IMR-90 (cell line): Measurements from ENCODE around the gene MORN4. TPM values are rescaled to one million over a fixed set of nuclear protein-coding genes. Genes with fewer than 3 reads are reported as not detected.

Experiments used
- ATAC-seq: fragments of 200-7000 bp; cut with Tn5 transposase; 2 replicates; pipeline ENCODE4 v1.9.1; 2020; ENCODE audit warnings: low read depth, mild to moderate bottlenecking, moderate library complexity
- BruUV-seq: library from RNA; stranded (reverse); fragments of 400-500 nt; replicated peaks from 2 replicates; lab custom pipeline; 2021; lab: Mats Ljungman, UMichigan
- CTCF ChIA-PET: fragments of 300-600 bp; formaldehyde crosslinking; extraction: SDS; loops from one replicate; lab custom pipeline; 2021; ENCODE audit warnings: antibody characterized with exemption; lab: Yijun Ruan, JAX
- POLR2A ChIA-PET: fragments of 300-600 bp; sonication (Branson Sonifier 250); formaldehyde crosslinking; loops from one replicate; lab custom pipeline; 2022; ENCODE audit warnings: antibody characterized with exemption; ENCODE audit not compliant: unreplicated experiment; lab: Charles Lee
- DNase-seq: peaks from one replicate; pipeline ENCODE4 v3.0.0; 2013
- H2AFZ ChIP-seq: replicated peaks from 2 replicates; pipeline ENCODE3; 2013; ENCODE audit warnings: low read length, mild to moderate bottlenecking; ENCODE audit not compliant: poor library complexity
- H2AK5ac ChIP-seq: 2 replicates; pipeline ENCODE4 v1.6.1; 2013; ENCODE audit warnings: low read depth, low read length, inconsistent platforms
- H2AK9ac ChIP-seq: replicated peaks from 2 replicates; pipeline ENCODE3; 2013; ENCODE audit warnings: mild to moderate bottlenecking, low read depth, low read length, moderate library complexity; ENCODE audit not compliant: poor library complexity
- H2BK120ac ChIP-seq: 2 replicates; pipeline ENCODE4 v1.6.1; 2013; ENCODE audit warnings: low read depth, low read length, inconsistent platforms
- H2BK15ac ChIP-seq: 3 replicates; pipeline ENCODE4 v1.6.1; 2013; ENCODE audit warnings: low read depth, low read length, inconsistent platforms
- H2BK20ac ChIP-seq: 2 replicates; pipeline ENCODE4 v1.6.1; 2013; ENCODE audit warnings: low read depth, mild to moderate bottlenecking, inconsistent platforms, low read length, moderate library complexity
- H2BK5ac ChIP-seq: 2 replicates; pipeline ENCODE4 v1.6.1; 2013; ENCODE audit warnings: mild to moderate bottlenecking, low read depth, low read length, inconsistent platforms; ENCODE audit not compliant: poor library complexity, severe bottlenecking
- H3K14ac ChIP-seq: replicated peaks from 2 replicates; pipeline ENCODE4 v1.6.1; 2013; ENCODE audit warnings: low read depth, low read length, inconsistent platforms
- H3K18ac ChIP-seq: 2 replicates; pipeline ENCODE4 v1.6.1; 2013; ENCODE audit warnings: low read depth, low read length, control low read depth
- H3K23ac ChIP-seq: 2 replicates; pipeline ENCODE4 v1.6.1; 2013; ENCODE audit warnings: low read depth, low read length, inconsistent platforms
- H3K27ac ChIP-seq: 2 replicates; pipeline ENCODE4 v1.5.1; 2013; ENCODE audit warnings: mild to moderate bottlenecking, control low read depth, low read length; ENCODE audit not compliant: insufficient read depth
- H3K27me3 ChIP-seq: 2 replicates; pipeline ENCODE4 v1.6.1; 2013; ENCODE audit warnings: low read length; ENCODE audit not compliant: control insufficient read depth, insufficient read depth
- H3K36me3 ChIP-seq: 2 replicates; pipeline ENCODE4 v1.6.1; 2013; ENCODE audit warnings: low read length, mixed read lengths; ENCODE audit not compliant: control insufficient read depth, insufficient read depth
- H3K4ac ChIP-seq: 2 replicates; pipeline ENCODE4 v1.6.1; 2013; ENCODE audit warnings: low read depth, low read length, inconsistent platforms
- H3K4me1 ChIP-seq: 2 replicates; pipeline ENCODE4 v1.6.1; 2013; ENCODE audit warnings: low read length, mixed read lengths; ENCODE audit not compliant: control insufficient read depth, insufficient read depth
- H3K4me2 ChIP-seq: 2 replicates; pipeline ENCODE4 v1.6.1; 2013; ENCODE audit warnings: low read depth, mild to moderate bottlenecking, control low read depth, low read length, moderate library complexity
- H3K4me3 ChIP-seq: 2 replicates; pipeline ENCODE4 v1.5.1; 2013; ENCODE audit warnings: low read depth, mild to moderate bottlenecking, control low read depth, low read length, moderate library complexity; ENCODE audit not compliant: insufficient read depth
- H3K56ac ChIP-seq: 2 replicates; pipeline ENCODE4 v1.6.1; 2013; ENCODE audit warnings: low read length, inconsistent platforms; ENCODE audit not compliant: insufficient read depth; ENCODE audit errors: extremely low read depth
- H3K79me1 ChIP-seq, 2 experiments: 2 replicates each; pipeline ENCODE4 v1.6.1; 2013; ENCODE audit warnings: low read length in 2 of 2, inconsistent platforms in 1 of 2, low read depth in 1 of 2
- H3K9ac ChIP-seq: 2 replicates; pipeline ENCODE4 v1.6.1; 2013; ENCODE audit warnings: low read depth, low read length, control low read depth
- H3K9me1 ChIP-seq: 2 replicates; pipeline ENCODE4 v1.6.1; 2013; ENCODE audit warnings: low read length, inconsistent platforms; ENCODE audit not compliant: insufficient read depth
- H3K9me3 ChIP-seq: 2 replicates; pipeline ENCODE4 v1.6.1; 2013; ENCODE audit warnings: low read length; ENCODE audit not compliant: control insufficient read depth, insufficient read depth
- H4K20me1 ChIP-seq: 2 replicates; pipeline ENCODE4 v1.6.1; 2013; ENCODE audit warnings: low read length, inconsistent platforms; ENCODE audit not compliant: insufficient read depth
- H4K5ac ChIP-seq: 2 replicates; pipeline ENCODE4 v1.6.1; 2013; ENCODE audit warnings: mild to moderate bottlenecking, low read depth, low read length, control low read depth
- H4K8ac ChIP-seq, 2 experiments: 2 replicates each; pipeline ENCODE4 v1.6.1; 2013; ENCODE audit warnings: low read depth in 2 of 2, low read length in 2 of 2, control low read depth in 1 of 2, inconsistent platforms in 1 of 2
- H4K91ac ChIP-seq: 2 replicates; pipeline ENCODE4 v1.6.1; 2013; ENCODE audit warnings: low read depth, low read length, inconsistent platforms; ENCODE audit not compliant: insufficient read depth
- BHLHE40 ChIP-seq: fragments of 150-350 bp; IDR thresholded peaks from 2 replicates; pipeline ENCODE4 v1.6.1; 2016; ENCODE audit warnings: mild to moderate bottlenecking, low read depth, low read length
- CEBPB ChIP-seq: IDR thresholded peaks from 2 replicates; pipeline ENCODE4 v1.6.1; 2012; ENCODE audit warnings: low read depth, low read length, improper control_type of control experiment
- CHD1 ChIP-seq: IDR thresholded peaks from 2 replicates; pipeline ENCODE4 v1.6.1; 2012; ENCODE audit warnings: low read depth, low read length, improper control_type of control experiment
- CTCF ChIP-seq: conservative IDR thresholded peaks from 2 replicates; pipeline ENCODE4 v1.5.1; 2012; ENCODE audit warnings: mild to moderate bottlenecking, low read depth, low read length, improper control_type of control experiment
- FOS ChIP-seq: fragments of 150-350 bp; IDR thresholded peaks from 2 replicates; pipeline ENCODE4 v1.6.1; 2016; ENCODE audit warnings: low read depth, low read length
- MAFK ChIP-seq: IDR thresholded peaks from 2 replicates; pipeline ENCODE4 v1.6.1; 2012; ENCODE audit warnings: low read depth, low read length, improper control_type of control experiment
- MAZ ChIP-seq: IDR thresholded peaks from 2 replicates; pipeline ENCODE4 v1.6.1; 2012; ENCODE audit warnings: low read depth, mild to moderate bottlenecking, low read length, improper control_type of control experiment, moderate library complexity, borderline replicate concordance
- POLR2A ChIP-seq: IDR thresholded peaks from 2 replicates; pipeline ENCODE4 v1.6.1; 2012; ENCODE audit warnings: mild to moderate bottlenecking, low read depth, low read length
- RAD21 ChIP-seq: IDR thresholded peaks from 2 replicates; pipeline ENCODE4 v1.6.1; 2012; ENCODE audit warnings: low read length, improper control_type of control experiment
- RFX5 ChIP-seq: IDR thresholded peaks from 2 replicates; pipeline ENCODE4 v1.8.0; 2012; ENCODE audit warnings: low read depth, mild to moderate bottlenecking, low read length, moderate library complexity
- SMC3 ChIP-seq: fragments of 150-350 bp; IDR thresholded peaks from 2 replicates; pipeline ENCODE4 v1.6.1; 2016; ENCODE audit warnings: low read depth, mild to moderate bottlenecking, antibody characterized with exemption, low read length, moderate library complexity
- WGBS, 2 experiments: methylation state at CpG; one replicate each; pipeline versions ENCODE4 v1.1.5 to v1.1.7; 2013; ENCODE audit warnings: missing lambda C conversion rate in 2 of 2; ENCODE audit not compliant: insufficient read length in 1 of 2; ENCODE audit errors: extremely low coverage in 2 of 2; 5-methylcytosine and 5-hydroxymethylcytosine counted together
- dilution Hi-C: fragments of 300-500 bp; cut with HindIII; formaldehyde crosslinking; loops from one replicate; pipeline ENCODE4 v1.14.3; 2018; ENCODE audit warnings: low sequenced_read_pairs; ENCODE audit not compliant: unreplicated experiment
- in situ Hi-C: fragments of 300-500 bp; cut with MboI; formaldehyde crosslinking; loops from 3 replicates; pipeline ENCODE4 v1.14.3; 2019; ENCODE audit warnings: low sequenced_read_pairs, inconsistent platforms, mixed read lengths
- intact Hi-C: fragments of 100-400 bp; cut with micrococcal nuclease; formaldehyde crosslinking; loops from 2 replicates; pipeline ENCODE4 v1.10.0; 2022
- polyA plus RNA-seq, 3 experiments: library from polyadenylated mRNA; depleted of rRNA; stranded (reverse); fragments of >200 nt; gene quantifications; 2 replicates each; pipeline ENCODE4 v1.2.3, GENCODE V29; 2012; ENCODE audit warnings: low replicate concordance in 1 of 3
- total RNA-seq: library from RNA; depleted of rRNA; stranded (reverse); fragments of >200 nt; gene quantifications from 2 replicates; pipeline ENCODE4 v1.2.3, GENCODE V29; 2012
- TF ChIP-seq, protein P1 (sequence below): fragments of 150-350 bp; IDR thresholded peaks from 2 replicates; pipeline ENCODE4 v1.6.1; 2016; ENCODE audit warnings: low read depth, mild to moderate bottlenecking, low read length, moderate library complexity, borderline replicate concordance
- TF ChIP-seq, protein P2 (sequence below): fragments of 150-350 bp; IDR thresholded peaks from 2 replicates; pipeline ENCODE4 v1.6.1; 2017; ENCODE audit warnings: mild to moderate bottlenecking, antibody characterized with exemption, low read length, low read depth

The MORN4 gene
- total and polyA plus RNA-seq, 2 of the 4 experiments (the other 2 are of a cell fraction) = 3.2 to 8.4 TPM

DNA sequence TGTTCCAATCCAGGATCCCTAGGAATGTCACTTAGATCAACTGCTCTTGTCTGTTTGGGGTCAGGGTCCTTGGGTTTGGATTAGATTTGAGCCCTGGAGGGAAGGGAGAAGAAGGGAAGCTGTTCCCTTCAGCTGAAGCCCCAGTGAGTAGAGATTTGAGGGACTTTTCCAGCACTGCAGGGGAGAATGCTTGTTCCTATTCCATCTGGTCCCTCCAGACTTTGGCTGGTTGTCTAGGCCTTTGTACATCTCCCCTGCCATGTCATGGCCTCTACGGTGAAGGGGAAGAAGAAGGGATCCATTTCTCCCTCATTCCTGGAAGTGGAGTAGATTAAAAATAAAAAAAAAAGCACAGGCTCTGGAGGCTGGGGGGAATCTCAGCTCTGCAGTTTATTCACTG is 32.7 kb downstream of the MORN4 start:
- intact Hi-C loops = no loop called here
- H2BK120ac ChIP-seq = no peak overlapping the region
- BruUV-seq = no TSS peak
- no peak overlapping the region for H3K14ac ChIP-seq
- peaks cover 9% of the 10 kb centered on the region; the same call in 1 of the 2 replicates for H3K9me1 ChIP-seq
- no peak overlapping the region for H2AK9ac ChIP-seq
- H2BK20ac ChIP-seq = no peak overlapping the region
- no peak overlapping the region for H2BK5ac ChIP-seq
- peaks cover 3% of the 10 kb centered on the region; the same call in 1 of the 2 replicates for H4K20me1 ChIP-seq
- dilution Hi-C loops = no loop called here
- H3K4ac ChIP-seq = no peak overlapping the region
- no peak overlapping the region for H3K27ac ChIP-seq
- H4K5ac ChIP-seq = no peak overlapping the region
- no peaks in the 10 kb centered on the region for H3K36me3 ChIP-seq
- H4K91ac ChIP-seq = no peak overlapping the region
- no peak overlapping the region for H2AK5ac ChIP-seq
- POLR2A ChIA-PET = no interaction called here
- H3K79me1 ChIP-seq = no peaks in the 10 kb centered on the region
- H3K9me3 ChIP-seq = no peaks in the 10 kb centered on the region
- H3K56ac ChIP-seq = no peak overlapping the region
- WGBS, 2 experiments = no CpG with 5 or more reads among the region's 1 CpG
- DNase-seq = no peak
- H2BK15ac ChIP-seq = no peak overlapping the region
- no peak overlapping the region for H3K23ac ChIP-seq
- no peaks in the 10 kb centered on the region for H3K27me3 ChIP-seq
- peaks cover 13% of the 10 kb centered on the region for H3K4me1 ChIP-seq
- ATAC-seq = no peak
- H3K4me3 ChIP-seq = no peak overlapping the region
- CTCF ChIA-PET = no interaction called here
- H3K9ac ChIP-seq = no peak overlapping the region
- H2AFZ ChIP-seq = no peak overlapping the region
- no peak overlapping the region for H3K4me2 ChIP-seq
- H3K18ac ChIP-seq = no peak overlapping the region
- in situ Hi-C loops = no loop called here
- TF ChIP-seq RFX5 (no peak), SMC3 (no peak), BHLHE40 (no peak), POLR2A (no peak), CHD1 (no peak), MAZ (no peak), RAD21 (no peak), CEBPB (no peak), CTCF (no peak), MAFK (no peak), FOS (no peak)
- TF ChIP-seq, protein P1, sequence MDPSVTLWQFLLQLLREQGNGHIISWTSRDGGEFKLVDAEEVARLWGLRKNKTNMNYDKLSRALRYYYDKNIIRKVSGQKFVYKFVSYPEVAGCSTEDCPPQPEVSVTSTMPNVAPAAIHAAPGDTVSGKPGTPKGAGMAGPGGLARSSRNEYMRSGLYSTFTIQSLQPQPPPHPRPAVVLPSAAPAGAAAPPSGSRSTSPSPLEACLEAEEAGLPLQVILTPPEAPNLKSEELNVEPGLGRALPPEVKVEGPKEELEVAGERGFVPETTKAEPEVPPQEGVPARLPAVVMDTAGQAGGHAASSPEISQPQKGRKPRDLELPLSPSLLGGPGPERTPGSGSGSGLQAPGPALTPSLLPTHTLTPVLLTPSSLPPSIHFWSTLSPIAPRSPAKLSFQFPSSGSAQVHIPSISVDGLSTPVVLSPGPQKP = no peak
- TF ChIP-seq, protein P2, sequence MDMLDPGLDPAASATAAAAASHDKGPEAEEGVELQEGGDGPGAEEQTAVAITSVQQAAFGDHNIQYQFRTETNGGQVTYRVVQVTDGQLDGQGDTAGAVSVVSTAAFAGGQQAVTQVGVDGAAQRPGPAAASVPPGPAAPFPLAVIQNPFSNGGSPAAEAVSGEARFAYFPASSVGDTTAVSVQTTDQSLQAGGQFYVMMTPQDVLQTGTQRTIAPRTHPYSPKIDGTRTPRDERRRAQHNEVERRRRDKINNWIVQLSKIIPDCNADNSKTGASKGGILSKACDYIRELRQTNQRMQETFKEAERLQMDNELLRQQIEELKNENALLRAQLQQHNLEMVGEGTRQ = no peak
- H4K8ac ChIP-seq = no peak overlapping the region
